PFSK-1 (cell line): Measurements from ENCODE around the gene PRLR.

Experiments used
- POLR2AphosphoS5 ChIP-seq: IDR thresholded peaks from 2 replicates; pipeline ENCODE4 v1.6.1; 2012; ENCODE audit warnings: low read depth, mild to moderate bottlenecking, control low read depth, low read length, moderate library complexity
- SIN3A ChIP-seq: IDR thresholded peaks from 2 replicates; pipeline ENCODE4 v1.6.1; 2012; ENCODE audit warnings: mild to moderate bottlenecking, low read length, moderate library complexity, borderline replicate concordance; ENCODE audit not compliant: insufficient read depth
- TAF1 ChIP-seq: IDR thresholded peaks from 2 replicates; pipeline ENCODE4 v1.6.1; 2012; ENCODE audit warnings: low read length, control low read depth, borderline replicate concordance; ENCODE audit not compliant: insufficient read depth
- TF ChIP-seq, protein P1 (sequence below), 2 experiments: IDR thresholded peaks; 2 replicates each; pipeline versions ENCODE4 v1.6.1 to v1.8.0; 2011 to 2012; ENCODE audit warnings: low read depth in 2 of 2, low read length in 2 of 2, control low read depth in 1 of 2, inconsistent platforms in 1 of 2, mild to moderate bottlenecking in 1 of 2, moderate library complexity in 1 of 2; ENCODE audit not compliant: insufficient read depth in 1 of 2

DNA sequence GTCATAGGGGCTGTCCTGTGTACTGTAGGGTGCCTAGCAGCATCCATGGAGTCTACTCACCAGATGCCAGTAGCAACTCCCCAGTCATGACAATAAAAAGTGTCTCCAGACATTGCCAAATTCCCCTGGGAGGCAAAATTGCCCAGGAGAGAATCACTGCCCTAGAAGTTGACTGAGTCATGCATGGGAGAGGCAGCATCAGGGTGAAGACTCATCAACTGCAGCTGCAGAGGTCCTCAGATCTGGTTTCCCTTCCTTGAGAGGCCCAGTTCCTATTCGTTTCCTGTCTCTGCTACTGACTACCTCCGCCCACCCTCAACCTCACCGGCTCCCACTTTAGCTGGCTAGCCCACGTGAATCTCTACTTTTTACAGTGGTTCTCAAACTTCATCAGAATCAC lies 93.9 kb downstream of the PRLR start:
- no peak for TF ChIP-seq TAF1
- no peak for TF ChIP-seq POLR2AphosphoS5
- TF ChIP-seq SIN3A: no peak
- TF ChIP-seq, protein P1, sequence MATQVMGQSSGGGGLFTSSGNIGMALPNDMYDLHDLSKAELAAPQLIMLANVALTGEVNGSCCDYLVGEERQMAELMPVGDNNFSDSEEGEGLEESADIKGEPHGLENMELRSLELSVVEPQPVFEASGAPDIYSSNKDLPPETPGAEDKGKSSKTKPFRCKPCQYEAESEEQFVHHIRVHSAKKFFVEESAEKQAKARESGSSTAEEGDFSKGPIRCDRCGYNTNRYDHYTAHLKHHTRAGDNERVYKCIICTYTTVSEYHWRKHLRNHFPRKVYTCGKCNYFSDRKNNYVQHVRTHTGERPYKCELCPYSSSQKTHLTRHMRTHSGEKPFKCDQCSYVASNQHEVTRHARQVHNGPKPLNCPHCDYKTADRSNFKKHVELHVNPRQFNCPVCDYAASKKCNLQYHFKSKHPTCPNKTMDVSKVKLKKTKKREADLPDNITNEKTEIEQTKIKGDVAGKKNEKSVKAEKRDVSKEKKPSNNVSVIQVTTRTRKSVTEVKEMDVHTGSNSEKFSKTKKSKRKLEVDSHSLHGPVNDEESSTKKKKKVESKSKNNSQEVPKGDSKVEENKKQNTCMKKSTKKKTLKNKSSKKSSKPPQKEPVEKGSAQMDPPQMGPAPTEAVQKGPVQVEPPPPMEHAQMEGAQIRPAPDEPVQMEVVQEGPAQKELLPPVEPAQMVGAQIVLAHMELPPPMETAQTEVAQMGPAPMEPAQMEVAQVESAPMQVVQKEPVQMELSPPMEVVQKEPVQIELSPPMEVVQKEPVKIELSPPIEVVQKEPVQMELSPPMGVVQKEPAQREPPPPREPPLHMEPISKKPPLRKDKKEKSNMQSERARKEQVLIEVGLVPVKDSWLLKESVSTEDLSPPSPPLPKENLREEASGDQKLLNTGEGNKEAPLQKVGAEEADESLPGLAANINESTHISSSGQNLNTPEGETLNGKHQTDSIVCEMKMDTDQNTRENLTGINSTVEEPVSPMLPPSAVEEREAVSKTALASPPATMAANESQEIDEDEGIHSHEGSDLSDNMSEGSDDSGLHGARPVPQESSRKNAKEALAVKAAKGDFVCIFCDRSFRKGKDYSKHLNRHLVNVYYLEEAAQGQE (IDR thresholded peaks at IDR 0.05; ENCODE audit: insufficient read depth in 1 of 2, low read depth in 2 of 2, low read length in 2 of 2): no peak
